Measurements from ENCODE around the gene CSTF2. TPM values are rescaled to one million over a fixed set of nuclear protein-coding genes. Genes with fewer than 3 reads are reported as not detected.
"Not testable (repeated sequence)": the region's sequence is repeated elsewhere in the genome, so short reads cannot be mapped to it uniquely, and the experiment has no call there.

CSTF2 gene
- total RNA-seq = 10 to 100 TPM in 1 of 10 donors, 1 to 10 TPM in 9; 5.7 to 10.7 (median 8.0) TPM
- polyA plus RNA-seq = 1 to 10 TPM; 1.8 to 8.9 TPM
- long read RNA-seq, donor 1, partial matches to known transcripts = 0 of 5 reads
- long read RNA-seq, donor 1, other reads (novel, unspliced or antisense) = 1 of 5 reads
- long read RNA-seq, donor 2, transcript CSTF2-201 (14 exons, 1,958 nt) = major isoform, 10 of 12 reads
- long read RNA-seq, donor 2, partial matches to known transcripts = 1 of 12 reads
- long read RNA-seq, donor 2, other reads (novel, unspliced or antisense) = 0 of 12 reads
- long read RNA-seq, donor 3, transcript CSTF2-201 (14 exons, 1,958 nt) = major isoform, 30 of 36 reads
- long read RNA-seq, donor 3, partial matches to known transcripts = 2 of 36 reads
- long read RNA-seq, donor 3, other reads (novel, unspliced or antisense) = 4 of 36 reads

DNA sequence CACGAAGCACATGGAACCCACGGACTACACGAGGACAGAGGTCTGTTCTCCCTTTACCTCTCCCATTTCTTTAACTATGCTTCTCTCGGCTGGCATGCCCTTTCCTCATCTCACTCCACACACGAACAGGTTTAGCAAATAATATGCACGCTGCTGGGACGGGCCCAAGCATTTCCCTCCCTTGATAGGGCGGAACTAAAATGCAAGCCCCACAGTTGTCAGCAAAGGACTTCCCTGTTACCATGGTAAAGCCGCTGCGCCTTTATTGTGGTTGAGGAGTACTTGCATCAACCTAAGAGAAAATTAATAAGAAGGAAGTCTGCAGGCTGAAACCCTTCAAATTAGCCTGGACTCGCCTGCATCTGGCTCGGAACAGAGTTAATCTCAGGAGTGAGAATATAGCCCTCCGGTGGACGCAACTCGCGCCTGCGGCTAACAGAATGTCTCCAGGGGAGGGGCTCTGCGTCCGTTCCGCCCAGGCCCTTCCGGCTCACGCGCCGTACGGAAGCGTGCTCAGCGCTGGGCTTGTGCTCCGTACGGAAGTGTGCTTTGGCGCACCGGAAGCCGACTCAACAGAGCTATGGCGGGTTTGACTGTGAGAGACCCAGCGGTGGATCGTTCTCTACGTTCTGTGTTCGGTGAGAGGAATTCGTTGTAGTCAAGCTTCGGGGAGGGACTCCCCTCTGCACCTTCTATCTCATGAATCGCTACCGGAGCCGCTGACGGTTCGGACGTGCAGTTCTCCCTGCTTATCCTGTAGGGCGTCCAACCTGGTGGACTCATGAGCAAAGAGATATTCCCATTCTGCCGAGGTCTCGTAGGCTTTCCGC is at the start of gene CSTF2:
Gene CSTF2 (plus strand): TSS at position 555 of the 830 bp plus-strand sequence. CDS start 26 bp downstream, at position 581.
- H3K36me3 ChIP-seq = peaks cover 0 to 33% (median 0%) of the 10 kb centered on the region in 9 donors
- peaks cover 0 to 7% (median 3%) of the 10 kb centered on the region in 9 donors for H3K4me1 ChIP-seq
- peaks cover 0 to 7% (median 0%) of the 10 kb centered on the region in 11 donors for H3K9me3 ChIP-seq
- TF ChIP-seq, protein P1, sequence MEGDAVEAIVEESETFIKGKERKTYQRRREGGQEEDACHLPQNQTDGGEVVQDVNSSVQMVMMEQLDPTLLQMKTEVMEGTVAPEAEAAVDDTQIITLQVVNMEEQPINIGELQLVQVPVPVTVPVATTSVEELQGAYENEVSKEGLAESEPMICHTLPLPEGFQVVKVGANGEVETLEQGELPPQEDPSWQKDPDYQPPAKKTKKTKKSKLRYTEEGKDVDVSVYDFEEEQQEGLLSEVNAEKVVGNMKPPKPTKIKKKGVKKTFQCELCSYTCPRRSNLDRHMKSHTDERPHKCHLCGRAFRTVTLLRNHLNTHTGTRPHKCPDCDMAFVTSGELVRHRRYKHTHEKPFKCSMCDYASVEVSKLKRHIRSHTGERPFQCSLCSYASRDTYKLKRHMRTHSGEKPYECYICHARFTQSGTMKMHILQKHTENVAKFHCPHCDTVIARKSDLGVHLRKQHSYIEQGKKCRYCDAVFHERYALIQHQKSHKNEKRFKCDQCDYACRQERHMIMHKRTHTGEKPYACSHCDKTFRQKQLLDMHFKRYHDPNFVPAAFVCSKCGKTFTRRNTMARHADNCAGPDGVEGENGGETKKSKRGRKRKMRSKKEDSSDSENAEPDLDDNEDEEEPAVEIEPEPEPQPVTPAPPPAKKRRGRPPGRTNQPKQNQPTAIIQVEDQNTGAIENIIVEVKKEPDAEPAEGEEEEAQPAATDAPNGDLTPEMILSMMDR (IDR thresholded peaks at IDR 0.05) = peak in 4 of 9 donors; percentile 4 to 33 (median 18)
- WGBS, 2 donors = 0% methylated on average over 48 to 49 of the region's 49 CpGs
- intact Hi-C loops (cut with DNase I) = loop anchor here in 1 of 10 donors (5.0 kb wide), 1 partner anchor 277 kb away; the partner anchor contains the start of gene CENPI
- peak within 1 kb of the TSS in 8 of 10 donors; percentile 26 to 62 (median 57) for H3K27ac ChIP-seq
- ATAC-seq = peak; percentile 99 to 100 (median 100)
- peaks cover 0 to 37% (median 0%) of the 10 kb centered on the region in 7 donors for H3K27me3 ChIP-seq
- peak; percentile 71 to 80 for DNase-seq
- H3K4me3 ChIP-seq = peak within 1 kb of the TSS; percentile 34 to 75 (median 66)

GRCh38 chrX:100796371-100796770 is 23.8 kb upstream of the CSTF2 start:
- 79 to 80% methylated on average over 7 of the region's 7 CpGs for WGBS, 2 donors
- H3K27me3 ChIP-seq = peaks cover 0 to 18% (median 0%) of the 10 kb centered on the region in 7 donors
- H3K4me1 ChIP-seq, ATAC-seq, H3K27ac ChIP-seq, H3K9me3 ChIP-seq, H3K4me3 ChIP-seq, H3K36me3 ChIP-seq, DNase-seq: not testable (repeated sequence)
- intact Hi-C loops (cut with DNase I) = loop anchor here in 1 of 10 donors (10.0 kb wide), 1 partner anchor 1292 kb away; no protein-coding TSS in a partner anchor

DNA sequence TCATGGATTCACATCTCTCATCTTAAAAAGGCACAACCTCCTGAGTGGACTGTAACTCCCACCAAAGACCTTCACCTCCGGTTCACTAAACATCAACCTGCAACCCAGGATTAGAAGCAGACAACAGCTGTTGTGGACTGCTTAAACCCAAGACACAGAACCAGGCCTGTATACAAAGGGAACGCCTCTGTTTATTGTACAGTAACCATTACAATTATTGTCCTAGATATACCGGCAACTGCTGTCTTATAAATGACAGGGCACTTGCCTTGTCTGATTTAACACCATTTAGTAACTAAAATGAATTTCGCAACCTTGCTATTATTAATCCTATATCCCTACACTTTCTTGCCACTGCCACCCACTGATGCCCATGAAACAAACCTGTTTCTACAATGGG is 22.8 kb upstream of the CSTF2 start:
- DNase-seq (no peak), ATAC-seq (no peak)
- Histone ChIP-seq H3K4me1 (no peaks in the 10 kb centered on the region), H3K4me3 (no peak overlapping the region), H3K27ac (no peak overlapping the region), H3K9me3 (no peaks in the 10 kb centered on the region), H3K36me3 (no peaks in the 10 kb centered on the region), H3K27me3 (peaks cover 0 to 9% (median 0%) of the 10 kb centered on the region in 7 donors)
- TF ChIP-seq, protein P1 (IDR thresholded peaks at IDR 0.05) = no peak
- 93 to 95% methylated on average over 4 of the region's 4 CpGs for WGBS, 2 donors
- intact Hi-C loops (cut with DNase I) = loop anchor here in 1 of 10 donors (10.0 kb wide), 1 partner anchor 1293 kb away; no protein-coding TSS in a partner anchor

GRCh38 chrX:100798484-100799214 is 21.5 kb upstream of the CSTF2 start:
- ATAC-seq (no peak), DNase-seq (no peak)
- intact Hi-C loops (cut with DNase I) = loop anchor here in 1 of 10 donors (10.0 kb wide), 1 partner anchor 1294 kb away; no protein-coding TSS in a partner anchor
- no peaks in the 10 kb centered on the region for H3K4me1 ChIP-seq
- TF ChIP-seq, protein P1 (IDR thresholded peaks at IDR 0.05) = no peak
- WGBS, 2 donors = 51 to 76% methylated on average over 4 of the region's 4 CpGs
- H3K9me3 ChIP-seq = no peaks in the 10 kb centered on the region
- H3K27me3 ChIP-seq = peaks cover 0 to 5% (median 0%) of the 10 kb centered on the region in 7 donors
- no peaks in the 10 kb centered on the region for H3K36me3 ChIP-seq
- H3K4me3 ChIP-seq = no peak overlapping the region
- H3K27ac ChIP-seq = no peak overlapping the region
